ENCODE data around the gene MYOD1. TPM values are rescaled to one million over a fixed set of nuclear protein-coding genes. Genes with fewer than 3 reads are reported as not detected.

MYOD1 gene
- total RNA-seq, 2 experiments from 2014 or later, result not detected

DNA sequence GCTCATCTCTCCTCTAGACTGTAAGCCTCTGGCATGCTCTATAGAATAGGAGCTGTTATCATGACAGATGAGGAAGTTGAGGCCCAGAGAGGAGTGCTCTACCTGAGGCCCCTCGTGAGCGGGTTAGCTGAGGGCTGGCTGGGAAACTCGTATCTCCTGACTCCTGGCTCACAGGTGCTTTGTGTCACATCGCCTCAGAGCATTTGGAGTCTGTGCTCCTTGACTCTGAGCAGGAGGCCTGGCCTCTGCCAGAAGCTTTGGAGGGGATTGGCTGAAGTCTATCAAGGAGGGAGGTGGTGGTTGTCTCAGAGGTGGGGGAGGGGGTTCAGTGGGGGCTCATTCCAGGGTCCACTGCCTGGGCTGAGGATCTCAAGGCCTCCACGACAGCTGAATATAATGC, 22.6 kb downstream of the MYOD1 start:
- Mint-ChIP-seq H3K27ac (no peak overlapping the region), H3K36me3 (ENCODE audit: low read depth) (no peaks in the 10 kb centered on the region), H3K4me1 (no peaks in the 10 kb centered on the region), H3K9me3 (no peaks in the 10 kb centered on the region), H3K27me3 (peaks cover 13% of the 10 kb centered on the region), H3K4me3 (no peak overlapping the region)
- no peak for DNase-seq
- ChIA-PET POLR2A (no interaction called here), CTCF (interaction anchor here (0.9 kb wide), 1 partner anchor 231 kb away, joined by 5 read pairs; no protein-coding TSS in a partner anchor)

GRCh38 chr11:17743026-17743807, 23.8 kb downstream of the MYOD1 start:
- Mint-ChIP-seq H3K4me1 (no peaks in the 10 kb centered on the region), H3K27ac (no peak overlapping the region), H3K9me3 (no peaks in the 10 kb centered on the region), H3K36me3 (ENCODE audit: low read depth) (no peaks in the 10 kb centered on the region), H3K4me3 (no peak overlapping the region), H3K27me3 (peaks cover 5% of the 10 kb centered on the region)
- no peak for DNase-seq
- ChIA-PET POLR2A (no interaction called here), CTCF (interaction anchor here (0.6 to 1.8 kb wide), 3 partner anchors 9 to 375 kb away, joined by 3 to 4 read pairs (median 3); no protein-coding TSS in a partner anchor)

- Mint-ChIP-seq H3K9me3 (no peaks in the 10 kb centered on the region), H3K4me3 (no peak overlapping the region), H3K36me3 (ENCODE audit: low read depth) (no peaks in the 10 kb centered on the region), H3K27ac (no peak overlapping the region), H3K4me1 (no peaks in the 10 kb centered on the region), H3K27me3 (peaks cover 5% of the 10 kb centered on the region)
- DNase-seq, result no peak
- POLR2A ChIA-PET, result no interaction called here
- CTCF ChIA-PET, result interaction anchor here (1.3 to 1.8 kb wide), 2 partner anchors 10 to 13 kb away, joined by 3 to 4 read pairs; no protein-coding TSS in a partner anchor
Observed at GRCh38 chr11:17743808-17744119, 24.4 kb downstream of the MYOD1 start.

- ChIA-PET POLR2A (no interaction called here), CTCF (interaction anchor here (0.9 to 1.8 kb wide), 3 partner anchors 11 to 12 kb away, joined by 3 to 4 read pairs (median 3); no protein-coding TSS in a partner anchor)
- H3K4me1 Mint-ChIP-seq, result no peaks in the 10 kb centered on the region
- no peak for DNase-seq
- H3K27ac Mint-ChIP-seq, result no peak overlapping the region
- H3K4me3 Mint-ChIP-seq, result no peak overlapping the region
- no peaks in the 10 kb centered on the region for H3K36me3 Mint-ChIP-seq (ENCODE audit: low read depth)
- peaks cover 5% of the 10 kb centered on the region for H3K27me3 Mint-ChIP-seq
- no peaks in the 10 kb centered on the region for H3K9me3 Mint-ChIP-seq
Observed at GRCh38 chr11:17744151-17744940, 25.0 kb downstream of the MYOD1 start.

GRCh38 chr11:17745023-17745772, 25.8 kb downstream of the MYOD1 start:
- POLR2A ChIA-PET, result no interaction called here
- no peak for DNase-seq
- Mint-ChIP-seq H3K36me3 (ENCODE audit: low read depth) (no peaks in the 10 kb centered on the region), H3K4me3 (no peak overlapping the region), H3K9me3 (no peaks in the 10 kb centered on the region), H3K27ac (no peak overlapping the region), H3K4me1 (no peaks in the 10 kb centered on the region), H3K27me3 (peaks cover 3% of the 10 kb centered on the region)
- CTCF ChIA-PET, result interaction anchor here (0.9 kb wide), 1 partner anchor 12 kb away, joined by 3 read pairs; no protein-coding TSS in a partner anchor

DNA sequence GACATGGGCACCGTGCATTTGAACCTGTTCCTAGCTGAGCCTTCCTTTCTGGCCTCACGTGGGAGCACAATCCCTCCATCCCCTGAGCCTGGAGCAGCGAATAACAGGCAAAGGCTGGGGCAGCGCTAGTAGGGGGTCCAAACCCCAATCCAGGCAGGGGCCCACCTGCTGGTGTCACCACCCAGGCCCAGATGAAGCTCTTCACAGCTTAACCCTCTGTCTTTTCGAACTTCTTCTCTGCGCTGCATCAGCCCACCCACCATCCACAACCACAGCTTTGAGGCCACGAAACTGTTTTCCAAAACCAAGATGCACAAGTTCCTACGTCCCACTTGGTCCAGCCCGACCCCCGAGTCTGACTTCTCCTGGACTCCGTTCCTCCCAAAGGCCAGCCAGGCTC, 26.7 kb downstream of the MYOD1 start:
- no peak for DNase-seq
- Mint-ChIP-seq H3K27ac (no peak overlapping the region), H3K4me3 (no peak overlapping the region), H3K36me3 (ENCODE audit: low read depth) (no peaks in the 10 kb centered on the region), H3K4me1 (no peaks in the 10 kb centered on the region), H3K27me3 (no peaks in the 10 kb centered on the region), H3K9me3 (no peaks in the 10 kb centered on the region)
- ChIA-PET POLR2A (no interaction called here), CTCF (interaction anchor here (1.0 to 1.1 kb wide), 2 partner anchors 15 to 24 kb away, joined by 3 read pairs; no protein-coding TSS in a partner anchor)

DNA sequence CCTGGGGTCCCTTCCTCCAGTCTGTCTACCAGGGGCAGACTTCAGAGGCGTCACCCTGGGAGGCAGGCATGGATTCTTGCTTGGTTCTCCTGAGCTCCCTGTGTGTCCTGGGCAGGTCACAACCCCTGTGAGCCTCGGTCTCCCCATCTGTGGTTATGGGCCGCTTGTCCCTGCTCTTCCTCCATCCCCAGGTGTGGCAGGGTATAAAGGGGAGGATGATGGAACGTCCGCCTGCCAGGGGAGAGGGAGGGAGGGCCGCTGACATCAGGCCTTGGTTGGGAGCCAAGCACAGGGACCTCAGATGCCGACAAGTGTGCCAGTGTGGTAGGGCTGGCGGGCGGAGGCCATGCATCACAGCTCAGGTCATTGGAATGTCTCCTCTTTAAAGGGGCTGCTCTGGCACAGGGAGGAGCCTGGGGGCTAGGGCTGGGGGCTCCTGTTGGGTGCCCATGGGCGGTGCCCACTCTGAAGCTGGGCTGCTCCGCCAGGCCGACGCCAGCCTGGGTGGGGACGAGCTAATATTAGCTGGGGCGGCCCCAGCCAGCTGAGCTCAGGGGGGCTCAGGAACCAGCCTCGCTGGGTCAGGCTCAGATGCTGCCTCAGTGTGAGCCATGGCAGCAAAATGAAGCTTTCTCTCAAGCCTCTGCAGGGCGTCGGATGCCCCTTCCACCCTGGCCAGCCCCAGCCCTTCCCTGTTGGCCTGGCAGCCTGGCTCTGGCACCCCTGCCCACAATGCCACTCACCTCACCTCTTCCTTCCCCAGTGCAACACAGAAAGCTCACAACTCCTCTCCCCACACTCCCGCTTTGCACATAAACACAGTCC, 28.0 kb downstream of the MYOD1 start:
- Mint-ChIP-seq H3K36me3 (ENCODE audit: low read depth) (no peaks in the 10 kb centered on the region), H3K9me3 (no peaks in the 10 kb centered on the region), H3K4me1 (no peaks in the 10 kb centered on the region), H3K27me3 (no peaks in the 10 kb centered on the region), H3K4me3 (no peak overlapping the region), H3K27ac (no peak overlapping the region)
- POLR2A ChIA-PET, result no interaction called here
- no peak for DNase-seq
- CTCF ChIA-PET, result interaction anchor here (1.1 kb wide), 1 partner anchor 23 kb away, joined by 3 read pairs; no protein-coding TSS in a partner anchor

GRCh38 chr11:17748044-17748443, 28.7 kb downstream of the MYOD1 start:
- Mint-ChIP-seq H3K27me3 (no peaks in the 10 kb centered on the region), H3K27ac (no peak overlapping the region), H3K4me3 (no peak overlapping the region), H3K36me3 (ENCODE audit: low read depth) (no peaks in the 10 kb centered on the region), H3K9me3 (no peaks in the 10 kb centered on the region), H3K4me1 (no peaks in the 10 kb centered on the region)
- POLR2A ChIA-PET, result no interaction called here
- DNase-seq, result no peak
- CTCF ChIA-PET, result no interaction called here

- no peaks in the 10 kb centered on the region for H3K4me1 Mint-ChIP-seq
- H3K27ac Mint-ChIP-seq, result no peak overlapping the region
- ChIA-PET CTCF (no interaction called here), POLR2A (no interaction called here)
- no peak overlapping the region for H3K4me3 Mint-ChIP-seq
- no peak for DNase-seq
- H3K36me3 Mint-ChIP-seq (ENCODE audit: low read depth), result no peaks in the 10 kb centered on the region
- no peaks in the 10 kb centered on the region for H3K27me3 Mint-ChIP-seq
- no peaks in the 10 kb centered on the region for H3K9me3 Mint-ChIP-seq
Observed at GRCh38 chr11:17748761-17749721, 29.7 kb downstream of the MYOD1 start.

DNA sequence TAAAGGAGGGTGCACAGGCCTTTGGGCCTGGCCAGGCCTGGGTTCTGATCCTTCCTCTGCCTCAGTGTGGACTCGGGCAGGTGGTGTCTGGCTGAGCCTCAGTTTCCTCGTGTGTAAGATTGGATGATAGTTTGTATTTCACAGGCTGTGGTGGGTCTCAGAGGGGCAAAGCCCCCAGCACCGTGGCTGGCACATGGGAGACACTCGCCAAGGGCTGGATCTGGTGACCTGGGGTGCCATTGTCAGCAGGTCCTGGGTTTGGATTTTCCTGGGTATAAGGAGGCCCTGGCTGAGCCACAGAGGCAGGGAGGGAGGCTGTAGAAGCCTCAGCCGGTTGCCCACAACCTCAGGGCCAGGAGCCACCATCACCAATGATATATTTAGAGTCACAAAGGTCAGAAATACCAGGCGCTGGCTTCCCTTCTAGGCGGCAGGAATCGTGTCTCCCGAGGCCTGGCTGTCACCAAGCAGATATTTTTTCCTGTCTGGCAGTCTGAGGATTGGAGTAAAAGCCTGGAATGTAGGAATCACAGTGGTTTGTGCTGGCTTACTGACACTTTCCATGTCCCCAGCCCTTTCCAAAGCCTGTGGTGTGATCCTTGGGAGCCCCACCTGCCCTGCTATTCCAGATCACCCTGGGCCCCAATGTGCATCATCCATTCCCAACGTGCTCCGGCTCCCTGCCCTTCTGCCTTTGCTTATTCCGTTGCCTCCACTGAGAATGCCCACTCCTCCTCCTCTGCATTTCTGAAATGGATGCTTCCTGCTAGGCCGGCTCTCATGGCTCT, 30.8 kb downstream of the MYOD1 start:
- Mint-ChIP-seq H3K27me3 (no peaks in the 10 kb centered on the region), H3K27ac (no peak overlapping the region), H3K9me3 (no peaks in the 10 kb centered on the region), H3K4me3 (no peak overlapping the region), H3K4me1 (no peaks in the 10 kb centered on the region), H3K36me3 (ENCODE audit: low read depth) (no peaks in the 10 kb centered on the region)
- DNase-seq, result no peak
- POLR2A ChIA-PET, result no interaction called here
- CTCF ChIA-PET, result no interaction called here

DNA sequence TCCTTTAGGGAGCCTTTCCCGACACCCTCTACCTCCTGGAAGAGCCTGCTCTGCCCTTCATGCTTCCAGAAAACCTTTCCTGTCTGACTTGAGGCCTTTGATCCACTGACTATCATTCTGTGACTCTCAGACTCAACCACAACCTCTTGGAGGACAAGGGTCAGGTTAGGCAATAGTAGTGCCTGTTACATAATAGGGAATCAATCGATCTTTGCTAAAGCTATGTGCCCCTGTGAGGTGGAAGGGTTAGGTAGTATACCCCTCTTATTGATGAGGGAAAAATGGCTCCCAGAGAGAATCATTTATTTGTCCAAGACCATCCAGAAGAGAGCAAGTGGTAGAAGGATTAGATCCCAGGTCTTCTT, 31.4 kb downstream of the MYOD1 start:
- Mint-ChIP-seq H3K9me3 (no peaks in the 10 kb centered on the region), H3K36me3 (ENCODE audit: low read depth) (no peaks in the 10 kb centered on the region), H3K27ac (no peak overlapping the region), H3K4me3 (no peak overlapping the region), H3K4me1 (no peaks in the 10 kb centered on the region), H3K27me3 (no peaks in the 10 kb centered on the region)
- no peak for DNase-seq
- ChIA-PET POLR2A (no interaction called here), CTCF (no interaction called here)

Data from activated CD4-positive, alpha-beta T cell treated with anti-CD3 and anti-CD28 coated beads, Interleukin-2, amount 10 ng/mL, durations not matched to agents 7 days and 5 days (primary cell).